H1 (cell line): ENCODE measurements around the gene CFAP97D1. TPM values are rescaled to one million over a fixed set of nuclear protein-coding genes. Genes with fewer than 3 reads are reported as not detected.

Experiments
- CTCF ChIA-PET: fragments of 300-600 bp; sonication (Branson Sonifier 250); formaldehyde crosslinking; loops from one replicate; lab custom pipeline; 2021; ENCODE audit not compliant: partially characterized antibody; lab: Charles Lee
- POLR2A ChIA-PET: fragments of 300-600 bp; sonication (Branson Sonifier 250); formaldehyde crosslinking; loops from one replicate; lab custom pipeline; 2021; ENCODE audit warnings: inconsistent platforms; ENCODE audit not compliant: partially characterized antibody; lab: Charles Lee
- DNase-seq, 2 experiments: peaks; one replicate each; pipeline versions ENCODE4 v3.0.0 to v3.0.0-alpha.2; 2010 to 2022; ENCODE audit warnings: low spot score in 2 of 2, low read depth in 1 of 2, mixed read lengths in 1 of 2
- FAIRE-seq: peaks from 2 replicates; lab custom pipeline; 2011; peaks lifted over from hg19 to GRCh38; lab: Jason Lieb, UNC
- H2AFZ ChIP-seq: 2 replicates; pipeline ENCODE4 v1.8.1; 2012; ENCODE audit warnings: low read length, inconsistent platforms
- H2AK5ac ChIP-seq: 2 replicates; pipeline ENCODE4 v1.6.1; 2013; ENCODE audit warnings: low read depth, low read length
- H2BK120ac ChIP-seq: replicated peaks from 2 replicates; pipeline ENCODE3; 2013; ENCODE audit warnings: low read depth, low read length, inconsistent platforms
- H2BK12ac ChIP-seq: 2 replicates; pipeline ENCODE4 v1.6.1; 2013; ENCODE audit warnings: low read depth, low read length
- H2BK15ac ChIP-seq: 2 replicates; pipeline ENCODE4 v1.6.1; 2013; ENCODE audit warnings: low read length
- H2BK20ac ChIP-seq: 2 replicates; pipeline ENCODE4 v1.6.1; 2013; ENCODE audit warnings: low read length
- H2BK5ac ChIP-seq: 2 replicates; pipeline ENCODE4 v1.6.1; 2013; ENCODE audit warnings: low read depth, low read length
- H3K14ac ChIP-seq: 2 replicates; pipeline ENCODE4 v1.6.1; 2013; ENCODE audit warnings: inconsistent platforms; ENCODE audit not compliant: insufficient read length
- H3K18ac ChIP-seq: 2 replicates; pipeline ENCODE4 v1.6.1; 2013; ENCODE audit warnings: low read length; ENCODE audit errors: extremely low read depth
- H3K23ac ChIP-seq: 2 replicates; pipeline ENCODE4 v1.6.1; 2013; ENCODE audit warnings: inconsistent platforms; ENCODE audit not compliant: insufficient read length
- H3K23me2 ChIP-seq: 2 replicates; pipeline ENCODE4 v1.6.1; 2013; ENCODE audit warnings: low read depth, low read length
- H3K27ac ChIP-seq: 2 replicates; pipeline ENCODE4 v1.6.1; 2011; ENCODE audit warnings: low read depth, low read length, inconsistent platforms
- H3K27me3 ChIP-seq, 4 experiments: replicated peaks in 1 of 4; 1 replicate in 1 of 4; 2 replicates in 3 of 4; pipeline versions ENCODE4 v1.6.1 to v1.8.1; 2011 to 2013; ENCODE audit warnings: low read length in 3 of 4, mild to moderate bottlenecking in 3 of 4, inconsistent platforms in 2 of 4, mixed read lengths in 2 of 4, moderate library complexity in 1 of 4; ENCODE audit not compliant: control insufficient read depth in 3 of 4, insufficient read depth in 3 of 4; ENCODE audit errors: extremely low read depth in 1 of 4
- H3K36me3 ChIP-seq, 4 experiments: 2 replicates each; pipeline versions ENCODE4 v1.6.1 to v1.8.1; 2011 to 2013; ENCODE audit warnings: mild to moderate bottlenecking in 4 of 4, low read length in 3 of 4, moderate library complexity in 2 of 4, control low read depth in 1 of 4, inconsistent platforms in 1 of 4; ENCODE audit not compliant: insufficient read depth in 4 of 4, control insufficient read depth in 2 of 4
- H3K4ac ChIP-seq: replicated peaks from 2 replicates; pipeline ENCODE3; 2013; ENCODE audit warnings: low read length, low read depth, mixed read lengths, inconsistent platforms; ENCODE audit not compliant: insufficient read length
- H3K4me1 ChIP-seq, 4 experiments: replicated peaks in 1 of 4; 1 replicate in 1 of 4; 2 replicates in 3 of 4; pipeline versions ENCODE4 v1.6.1 to v1.8.1; 2011 to 2013; ENCODE audit warnings: low read length in 3 of 4, inconsistent platforms in 2 of 4, mixed read lengths in 1 of 4; ENCODE audit not compliant: insufficient read depth in 4 of 4, control insufficient read depth in 3 of 4
- H3K4me2 ChIP-seq, 2 experiments: 2 replicates each; pipeline versions ENCODE4 v1.6.1 to v1.8.1; 2011 to 2013; ENCODE audit warnings: low read depth in 2 of 2, low read length in 2 of 2, control low read depth in 1 of 2, inconsistent platforms in 1 of 2, mild to moderate bottlenecking in 1 of 2; ENCODE audit not compliant: insufficient read depth in 1 of 2
- H3K4me3 ChIP-seq, 4 experiments: fragments of 200-600, 300-600 bp in 1 of 4; sonication (generic), shearing (Covaris generic), sonication (Bioruptor Twin) in 1 of 4; 2 replicates each; pipeline versions ENCODE4 v1.5.1 to v1.8.1; 2011 to 2016; ENCODE audit warnings: low read length in 4 of 4, low read depth in 3 of 4, control low read depth in 2 of 4, inconsistent platforms in 2 of 4, mild to moderate bottlenecking in 2 of 4, mixed read lengths in 1 of 4, moderate library complexity in 1 of 4; ENCODE audit not compliant: insufficient read depth in 2 of 4; ENCODE audit errors: extremely low read depth in 1 of 4
- H3K56ac ChIP-seq: replicated peaks from 2 replicates; pipeline ENCODE3; 2013; ENCODE audit warnings: low read depth, mild to moderate bottlenecking, mixed read lengths, low read length, inconsistent platforms; ENCODE audit not compliant: insufficient read length
- H3K79me1 ChIP-seq: 2 replicates; pipeline ENCODE4 v1.6.1; 2013; ENCODE audit warnings: low read depth, low read length, control low read depth
- H3K79me2 ChIP-seq, 2 experiments: 2 replicates each; pipeline versions ENCODE4 v1.6.1 to v1.8.1; 2012 to 2013; ENCODE audit warnings: low read length in 2 of 2, mild to moderate bottlenecking in 2 of 2, inconsistent platforms in 1 of 2; ENCODE audit not compliant: insufficient read depth in 2 of 2, control insufficient read depth in 1 of 2
- H3K9ac ChIP-seq, 4 experiments: replicated peaks in 1 of 4; 1 replicate in 1 of 4; 2 replicates in 3 of 4; pipeline versions ENCODE4 v1.6.1 to v1.8.1; 2011 to 2013; ENCODE audit warnings: low read depth in 3 of 4, low read length in 3 of 4, control low read depth in 2 of 4, mild to moderate bottlenecking in 2 of 4, moderate library complexity in 2 of 4, inconsistent platforms in 1 of 4; ENCODE audit errors: extremely low read depth in 1 of 4
- H3K9me3 ChIP-seq, 2 experiments: 2 replicates each; pipeline versions ENCODE4 v1.6.1 to v1.8.1; 2012 to 2013; ENCODE audit warnings: mild to moderate bottlenecking in 2 of 2, moderate library complexity in 2 of 2, control low read depth in 1 of 2, inconsistent platforms in 1 of 2, low read depth in 1 of 2, low read length in 1 of 2, mixed read lengths in 1 of 2; ENCODE audit not compliant: insufficient read depth in 2 of 2
- H4K20me1 ChIP-seq, 2 experiments: replicated peaks in 1 of 2; 2 replicates each; pipeline versions ENCODE3 to v1.8.1; 2011 to 2013; ENCODE audit warnings: inconsistent platforms in 2 of 2, low read length in 2 of 2, mild to moderate bottlenecking in 1 of 2; ENCODE audit not compliant: insufficient read depth in 2 of 2, control insufficient read depth in 1 of 2
- H4K5ac ChIP-seq: 2 replicates; pipeline ENCODE4 v1.6.1; 2013; ENCODE audit warnings: low read length, low read depth, mixed read lengths, inconsistent platforms; ENCODE audit not compliant: insufficient read length
- H4K8ac ChIP-seq: 2 replicates; pipeline ENCODE4 v1.8.0; 2013; ENCODE audit warnings: mild to moderate bottlenecking, moderate library complexity, low read length, inconsistent platforms; ENCODE audit not compliant: insufficient read depth; ENCODE audit errors: extremely low read depth
- H4K91ac ChIP-seq: replicated peaks from 2 replicates; pipeline ENCODE3; 2013; ENCODE audit warnings: low read length, mixed read lengths, inconsistent platforms; ENCODE audit not compliant: insufficient read length
- CHD2 ChIP-seq: IDR thresholded peaks from 2 replicates; pipeline ENCODE4 v1.6.1; 2012; ENCODE audit warnings: low read length, improper control_type of control experiment
- GABPA ChIP-seq: IDR thresholded peaks from 2 replicates; pipeline ENCODE4 v1.6.1; 2011; ENCODE audit warnings: mild to moderate bottlenecking, low read length, moderate library complexity, borderline replicate concordance; ENCODE audit not compliant: insufficient read depth
- RXRA ChIP-seq: IDR thresholded peaks from 2 replicates; pipeline ENCODE4 v1.6.1; 2011; ENCODE audit warnings: low read depth, mild to moderate bottlenecking, low read length, moderate library complexity; ENCODE audit not compliant: insufficient read depth
- SAP30 ChIP-seq: fragments of 300-600 bp; sonication (generic); IDR thresholded peaks from 2 replicates; pipeline ENCODE4 v1.7.1; 2012; ENCODE audit warnings: low read length, moderate library complexity, mild to moderate bottlenecking, inconsistent platforms; ENCODE audit not compliant: insufficient read depth, insufficient replicate concordance
- TBP ChIP-seq: IDR thresholded peaks from 2 replicates; pipeline ENCODE4 v1.6.1; 2011; ENCODE audit warnings: low read depth, low read length, improper control_type of control experiment
- USF2 ChIP-seq: IDR thresholded peaks from 2 replicates; pipeline ENCODE4 v1.6.1; 2011; ENCODE audit warnings: low read length, improper control_type of control experiment
- WGBS, 2 experiments: shearing (Covaris generic) in 1 of 2; methylation state at CpG; one replicate each; pipeline versions ENCODE4 v1.1.6 to v1.1.7; 2013 to 2015; ENCODE audit warnings: low lambda C conversion rate in 2 of 2, mixed read lengths in 2 of 2, inconsistent platforms in 1 of 2, low coverage in 1 of 2, missing lambda C conversion rate in 1 of 2; ENCODE audit not compliant: insufficient replicate concordance in 2 of 2, insufficient coverage in 1 of 2, insufficient read length in 1 of 2; ENCODE audit errors: extremely low coverage in 1 of 2, missing lambda C conversion rate in 1 of 2; 5-methylcytosine and 5-hydroxymethylcytosine counted together
- polyA plus RNA-seq, 7 experiments: library from polyadenylated mRNA; depleted of rRNA in 3 of 7; stranded (reverse) in 5 of 7; unstranded in 2 of 7; fragments of >200 nt in 5 of 7; fragments of 200-250 nt in 2 of 7; gene quantifications; 1 replicate in 5 of 7; 2 replicates in 1 of 7; 4 replicates in 1 of 7; pipeline versions ENCODE4 v1.2.1 to v1.2.3, GENCODE V29; 2011 to 2013; ENCODE audit warnings: missing spikeins in 2 of 7, mixed read lengths in 2 of 7
- total RNA-seq: library from RNA; stranded (reverse); fragmentation: NEBNext Ultra II Directional; extraction: Animal tissue kit (Norgen Biotek cat#: 25700); gene quantifications from 2 replicates; pipeline ENCODE4 v1.2.1, GENCODE V29; 2021

Gene CFAP97D1
- total and polyA plus RNA-seq, 2 of the 8 experiments (the other 6 are each of a cell fraction or from before 2014, with no cell fraction given) = 0.02 to 0.07 TPM

GRCh38 chr17:43822570-43823190 is 42.4 kb downstream of the CFAP97D1 start:
- Histone ChIP-seq H4K8ac (no peak overlapping the region), H3K14ac (no peak overlapping the region), H3K4me1 (no peaks in the 10 kb centered on the region; a peak in 1 of 7 replicates), H2BK12ac (no peak overlapping the region), H3K23me2 (no peaks in the 10 kb centered on the region), H3K79me1 (no peaks in the 10 kb centered on the region), H2BK120ac (no peak overlapping the region), H4K5ac (no peak overlapping the region), H4K91ac (no peak overlapping the region), H4K20me1 (no peaks in the 10 kb centered on the region), H3K56ac (no peak overlapping the region), H2BK5ac (no peak overlapping the region), H2BK15ac (no peak overlapping the region), H3K4me2 (no peak overlapping the region), H3K9ac (no peak overlapping the region), H2AFZ (no peak overlapping the region), H2BK20ac (no peak overlapping the region), H3K9me3 (no peaks in the 10 kb centered on the region), H2AK5ac (no peak overlapping the region), H3K36me3 (peaks cover 0 to 5% (median 0%) of the 10 kb centered on the region in 4 experiments; a peak in 3 of 8 replicates), H3K27me3 (no peaks in the 10 kb centered on the region), H3K4me3 (no peak overlapping the region), H3K27ac (no peak overlapping the region), H3K79me2 (no peaks in the 10 kb centered on the region), H3K18ac (no peak overlapping the region), H3K4ac (no peak overlapping the region), H3K23ac (no peak overlapping the region)
- DNase-seq = no peak
- 89% methylated on average over 5 of the region's 5 CpGs; no CpG with 5 or more reads in 1 of the 2 experiments for WGBS, 2 experiments
- FAIRE-seq = no peak
- TF ChIP-seq TBP = no peak
- TF ChIP-seq CHD2 = no peak
- TF ChIP-seq GABPA = no peak
- no peak for TF ChIP-seq RXRA
- TF ChIP-seq USF2 = no peak
- no peak for TF ChIP-seq SAP30
- ChIA-PET CTCF (interaction anchor here (0.9 to 1.8 kb wide), 7 partner anchors 17 to 170 kb away, joined by 3 to 7 read pairs (median 5); no protein-coding TSS in a partner anchor), POLR2A (no interaction called here)
